ENCODE results near the gene PDLIM1. TPM values are rescaled to one million over a fixed set of nuclear protein-coding genes. Genes with fewer than 3 reads are reported as not detected.

Gene PDLIM1
- total RNA-seq, 1 donor from 2014 or later: 200 TPM

DNA sequence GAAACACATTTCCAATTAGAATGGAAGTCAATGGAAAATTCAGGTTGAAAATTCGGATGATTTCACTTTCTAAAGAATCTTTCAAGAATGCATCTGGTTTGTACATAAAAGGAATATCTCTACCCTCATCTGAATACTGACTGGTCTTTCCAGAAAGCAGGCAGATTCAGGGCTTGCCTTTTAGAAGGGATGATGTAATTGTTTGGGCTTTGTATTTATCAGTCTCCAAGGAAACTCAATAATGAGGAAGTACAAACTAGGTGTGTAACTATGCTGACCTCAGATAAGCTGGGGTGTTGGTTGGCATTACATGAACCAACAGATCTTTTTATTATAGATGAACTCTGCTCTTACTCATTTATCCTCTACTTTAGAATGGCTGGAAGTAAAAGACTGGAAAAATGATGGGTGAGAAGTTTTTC, 24.1 kb downstream of the PDLIM1 start:
- no peak for DNase-seq (ENCODE audit: low spot score)

GRCh38 chr10:95265572-95265971, 25.2 kb downstream of the PDLIM1 start:
- no peak for DNase-seq (ENCODE audit: low spot score)

DNA sequence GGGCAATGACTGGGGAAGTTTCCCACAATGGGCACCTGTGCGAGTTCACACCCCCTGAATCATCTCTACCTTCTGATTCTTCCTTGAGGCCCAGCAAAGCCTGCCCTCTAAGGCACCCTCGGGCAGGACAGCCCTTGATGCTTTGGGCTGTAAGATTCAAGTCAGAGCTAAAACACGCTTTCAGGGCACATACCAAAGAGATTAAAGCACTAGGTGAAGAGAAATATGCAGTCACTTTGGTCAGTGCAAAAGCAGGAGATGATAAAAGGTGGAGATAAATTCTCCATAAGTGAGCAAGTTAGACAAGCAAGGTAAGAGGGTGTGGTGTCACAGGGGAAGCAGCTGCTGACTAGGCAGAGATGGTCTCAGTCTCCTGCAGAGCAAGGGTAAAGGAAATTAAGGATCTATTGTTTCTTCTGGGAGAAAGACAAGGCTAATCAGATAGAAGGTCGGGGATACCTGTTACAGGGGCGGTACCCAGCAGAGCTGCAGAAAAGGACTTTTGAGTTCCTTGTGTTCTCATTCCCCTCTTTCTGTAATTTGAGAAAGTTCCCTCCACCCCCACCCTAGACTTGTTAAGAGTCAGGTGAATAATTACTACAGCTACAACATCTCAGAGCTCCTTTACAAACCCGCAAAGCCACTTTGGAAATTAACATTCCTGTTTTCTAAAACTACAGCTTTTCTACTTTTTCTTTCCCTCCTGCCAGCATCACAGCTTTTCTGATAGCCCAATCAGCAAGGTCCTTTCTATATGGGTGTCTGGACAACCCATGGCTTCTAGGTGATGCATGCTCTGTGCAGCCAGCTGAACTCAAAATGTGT, 26.4 kb downstream of the PDLIM1 start:
- DNase-seq (ENCODE audit: low spot score): no peak

DNA sequence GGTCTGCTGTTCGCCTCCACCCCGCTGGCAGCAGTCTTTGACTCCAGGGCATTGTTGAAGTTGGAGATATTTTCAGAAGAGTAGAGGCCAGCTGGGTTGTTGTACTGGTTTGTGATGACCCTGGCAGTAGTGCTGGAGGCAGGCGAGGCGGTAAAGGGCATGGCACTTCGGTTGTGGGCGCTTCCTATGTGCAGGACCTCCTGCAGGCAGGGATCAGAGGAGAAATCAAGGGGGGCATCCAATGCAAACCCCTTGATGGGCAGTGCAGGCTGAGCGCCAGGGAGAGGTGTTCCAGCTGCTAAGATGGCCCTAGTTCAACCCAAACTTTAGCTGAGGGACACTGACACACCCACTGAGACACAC, 27.0 kb downstream of the PDLIM1 start:
- DNase-seq (ENCODE audit: low spot score): no peak

GRCh38 chr10:95262763-95263518, 27.9 kb downstream of the PDLIM1 start:
- DNase-seq (ENCODE audit: low spot score): no peak

GRCh38 chr10:95261926-95262325, 28.9 kb downstream of the PDLIM1 start:
- no peak for DNase-seq (ENCODE audit: low spot score)

DNA sequence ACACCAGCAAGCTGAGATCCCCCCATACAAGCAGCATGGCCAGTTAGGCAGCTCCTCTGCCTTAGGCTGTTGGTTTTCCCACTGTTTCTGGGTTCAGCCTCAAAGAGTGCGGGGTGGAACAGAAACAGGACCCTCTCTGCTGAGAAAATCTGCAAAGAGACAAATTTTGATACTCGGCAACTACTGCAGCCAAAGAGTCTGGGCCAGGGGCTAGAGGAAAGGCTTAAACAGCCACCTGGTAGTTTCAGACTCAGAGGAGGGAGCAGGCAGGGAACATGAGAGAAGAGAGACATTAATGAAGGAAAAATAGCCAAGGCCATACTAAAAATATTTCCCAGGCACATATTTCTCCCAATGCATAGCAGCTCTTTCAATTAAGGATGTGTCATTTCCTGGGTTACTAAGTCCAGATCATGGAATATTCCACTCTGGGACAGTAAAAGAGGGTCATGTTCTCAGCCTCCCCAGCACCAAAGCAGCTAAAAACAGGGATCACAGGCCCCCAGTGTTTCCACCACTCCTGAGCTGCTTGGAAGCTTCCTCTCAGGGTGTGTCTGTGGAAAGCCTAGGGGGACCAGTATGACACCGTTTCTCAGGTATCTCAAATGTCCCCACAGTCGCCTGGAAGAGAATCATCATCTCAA, 29.8 kb downstream of the PDLIM1 start:
- DNase-seq (ENCODE audit: low spot score): no peak

- no peak for DNase-seq (ENCODE audit: low spot score)
These were observed 30.4 kb downstream of the PDLIM1 start for GRCh38 chr10:95260397-95260881.

- no peak for DNase-seq (ENCODE audit: low spot score)
These were observed 33.0 kb downstream of the PDLIM1 start for GRCh38 chr10:95257849-95258248.

- DNase-seq (ENCODE audit: low spot score): no peak
These were observed 34.5 kb downstream of the PDLIM1 start for GRCh38 chr10:95256268-95256667.

DNA sequence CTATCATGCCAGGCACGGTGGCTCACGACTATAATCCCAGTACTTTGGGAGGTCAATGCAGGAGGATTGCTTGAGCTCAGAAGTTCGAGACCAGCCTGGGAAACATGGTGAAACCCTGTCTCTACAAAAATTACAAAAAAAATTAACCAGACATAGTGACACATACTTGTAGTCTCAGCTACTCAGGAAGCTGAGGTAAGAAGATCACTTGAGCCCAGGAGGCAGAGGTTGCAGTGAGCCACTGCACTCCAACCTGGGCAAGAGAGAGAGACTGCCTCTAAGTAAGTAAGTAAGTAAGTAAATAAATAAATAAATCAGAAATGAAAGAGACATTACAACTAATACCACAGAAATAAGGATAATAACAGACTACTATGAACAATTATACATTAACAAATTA, 36.2 kb downstream of the PDLIM1 start:
- no peak for DNase-seq (ENCODE audit: low spot score)

DNA sequence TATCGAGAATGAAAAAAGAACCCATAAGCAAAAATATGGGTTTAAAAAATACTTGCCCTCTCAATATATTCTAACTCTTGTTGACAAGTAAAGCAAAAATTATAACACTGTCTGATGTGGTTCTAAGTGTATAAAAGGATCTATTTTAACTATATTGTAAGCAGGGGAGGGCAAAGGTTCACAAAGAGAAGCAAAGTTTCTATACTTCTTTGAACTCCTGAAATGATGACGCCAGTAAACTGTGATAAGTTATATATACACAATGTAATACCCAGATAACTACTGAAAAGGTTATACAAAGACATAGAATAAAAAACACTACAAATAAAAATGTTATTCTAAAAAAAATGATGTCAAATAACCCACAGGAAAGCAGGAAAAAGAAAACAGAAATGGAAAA, 37.1 kb downstream of the PDLIM1 start:
- no peak for DNase-seq (ENCODE audit: low spot score)

GRCh38 chr10:95253007-95253406, 37.8 kb downstream of the PDLIM1 start:
- DNase-seq (ENCODE audit: low spot score): no peak

- DNase-seq (ENCODE audit: low spot score): no peak
These were observed 39.9 kb downstream of the PDLIM1 start for GRCh38 chr10:95250856-95251255.

DNA sequence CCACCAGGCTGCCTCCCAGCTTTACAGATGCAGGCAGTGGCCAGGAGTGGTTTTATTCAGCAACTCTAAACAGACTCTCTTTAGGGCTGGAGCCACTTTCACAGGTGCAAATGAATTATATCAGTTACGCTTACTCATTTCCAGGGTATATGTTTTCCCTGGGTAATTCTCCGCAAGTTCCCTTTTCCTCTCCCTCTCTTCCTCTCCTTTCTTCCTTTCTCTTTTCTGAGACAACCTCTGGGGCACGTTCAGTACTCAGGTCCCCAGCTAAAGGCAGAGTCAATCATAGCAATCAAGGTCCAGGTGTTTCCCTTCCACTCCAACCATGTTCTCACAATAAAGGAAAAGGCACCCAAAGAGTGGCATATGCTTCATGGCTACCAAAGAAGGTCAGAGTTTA, 41.3 kb downstream of the PDLIM1 start:
- no peak for DNase-seq (ENCODE audit: low spot score)

GRCh38 chr10:95248989-95249388, 41.8 kb downstream of the PDLIM1 start:
- DNase-seq (ENCODE audit: low spot score): no peak

DNA sequence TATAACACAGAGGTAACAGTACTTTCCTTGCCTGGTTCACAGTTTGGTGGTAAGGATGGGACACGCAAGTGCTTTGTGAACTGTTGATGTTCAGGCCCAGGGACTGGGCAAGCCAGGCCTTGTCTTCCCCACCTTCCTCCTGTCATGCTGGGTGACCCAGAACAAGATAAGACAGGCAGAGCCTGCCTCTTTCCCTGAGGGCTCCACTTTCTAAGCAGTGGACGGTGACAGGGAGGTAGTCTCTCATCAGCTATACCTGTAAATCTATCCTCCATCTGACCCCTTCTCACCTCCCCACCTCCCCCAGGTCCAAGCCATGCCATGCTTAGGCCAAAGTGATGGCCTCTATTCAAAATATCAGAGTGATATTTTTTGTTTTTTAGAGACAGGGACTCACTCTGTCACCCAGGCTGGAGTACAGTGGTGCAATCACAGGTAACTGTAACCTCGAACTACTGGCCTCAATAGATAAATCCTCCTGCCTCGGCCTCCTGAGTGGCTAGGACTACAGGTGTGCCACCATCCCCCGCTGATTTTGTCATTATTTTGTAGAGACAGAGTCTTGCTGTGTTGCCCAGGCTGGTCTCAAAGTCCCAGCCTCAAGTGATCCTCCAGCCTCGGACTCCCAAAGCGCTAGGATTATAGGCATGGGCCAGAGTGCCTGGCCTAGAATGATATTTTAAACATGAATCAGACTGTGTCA, 42.8 kb downstream of the PDLIM1 start:
- DNase-seq (ENCODE audit: low spot score): no peak

DNA sequence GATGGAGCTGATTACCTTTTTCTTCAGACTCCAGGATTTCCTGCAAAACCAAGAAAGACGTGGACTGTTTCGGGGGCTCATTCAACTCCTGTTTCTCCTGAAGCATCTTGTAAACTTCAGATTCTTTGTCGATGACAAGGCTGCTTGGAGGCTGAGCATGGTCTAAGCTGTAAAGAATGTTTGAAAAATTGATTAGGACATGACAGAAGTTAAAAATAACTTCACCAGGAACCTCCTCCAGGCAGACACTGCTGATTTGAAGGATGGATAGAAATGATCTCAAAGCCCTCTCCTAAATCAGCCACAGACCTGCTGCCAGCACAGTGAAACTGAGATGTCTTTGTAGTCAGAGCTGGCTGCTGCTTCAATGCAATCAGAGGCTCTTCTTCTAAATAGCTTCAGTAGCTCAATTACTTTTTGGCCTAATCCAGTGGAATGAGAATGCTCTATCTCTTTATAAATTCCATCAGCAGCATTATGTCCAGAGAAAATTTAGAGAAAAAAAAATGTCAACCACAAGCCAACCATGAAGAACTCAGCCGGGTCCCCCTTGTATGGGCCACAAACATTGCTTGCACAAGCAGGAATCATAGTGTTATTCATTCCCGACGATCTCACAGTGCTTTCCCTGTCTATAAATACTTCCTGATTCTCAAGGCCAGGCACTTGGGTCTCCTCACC, 43.5 kb downstream of the PDLIM1 start:
- no peak for DNase-seq (ENCODE audit: low spot score)

- no peak for DNase-seq (ENCODE audit: low spot score)
These were observed 44.2 kb downstream of the PDLIM1 start for GRCh38 chr10:95246582-95247051.

DNA sequence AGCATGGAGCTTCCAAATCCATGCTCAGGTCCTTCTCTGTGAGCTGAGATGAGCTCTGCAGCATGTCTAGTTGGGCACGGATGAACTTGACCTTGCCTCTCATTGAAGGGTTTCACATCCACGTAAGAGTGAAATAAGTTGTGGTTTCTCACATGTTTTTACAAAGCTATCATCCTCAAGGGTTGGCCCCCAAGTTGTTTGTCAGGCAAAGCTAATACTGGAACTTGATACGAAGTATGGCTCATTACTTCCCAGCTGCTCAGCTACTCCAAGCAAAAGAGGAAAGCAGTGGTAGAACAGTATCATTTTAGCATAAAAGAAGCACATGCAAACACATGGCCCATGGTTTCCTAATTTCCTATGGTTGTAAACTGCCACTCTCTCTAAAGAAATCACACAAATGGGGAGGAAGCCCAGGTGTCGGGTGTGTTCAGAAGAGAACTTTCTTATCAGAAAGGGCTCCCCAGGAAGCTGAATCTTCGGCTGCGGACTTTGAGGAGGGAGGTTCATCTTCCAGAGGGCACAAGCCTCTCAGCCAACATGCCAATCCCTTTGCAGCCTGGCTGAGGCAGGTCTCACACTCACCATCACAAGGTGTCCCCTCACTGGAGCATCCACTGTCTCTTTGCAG, 45.3 kb downstream of the PDLIM1 start:
- no peak for DNase-seq (ENCODE audit: low spot score)
